ENCODE results near the gene ZNF620.

ZNF620 gene

DNA sequence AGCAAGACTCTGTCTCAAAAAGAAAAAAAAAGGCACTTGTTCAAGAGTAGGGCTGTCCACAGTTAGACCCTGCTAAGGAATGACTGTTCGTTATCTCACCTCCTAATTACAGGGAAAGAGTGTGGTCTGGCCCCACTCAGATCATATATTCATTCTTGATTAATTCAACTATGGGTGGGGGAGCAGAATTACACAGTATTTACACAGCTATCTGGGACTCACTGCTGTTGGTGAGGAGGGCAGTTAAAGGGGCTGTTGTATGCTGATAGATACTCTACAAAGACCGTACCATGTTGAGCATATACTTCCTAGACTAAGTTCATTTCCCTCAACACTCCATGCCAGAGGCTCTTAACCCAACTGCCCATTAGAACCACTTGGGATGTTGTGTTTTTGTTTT, 3.8 kb upstream of the ZNF620 start:
- Histone ChIP-seq H3K36me3 (ENCODE audit: control insufficient read depth in 2 of 2, insufficient read depth in 1 of 2, low read length in 2 of 2) (no peaks in the 10 kb centered on the region), H3K4me1 (ENCODE audit: control insufficient read depth, insufficient read depth, low read length) (no peaks in the 10 kb centered on the region), H3K27ac (ENCODE audit: extremely low read depth, low read depth, low read length) (no peak overlapping the region), H3K4me3 (ENCODE audit: low read depth, low read length) (no peak overlapping the region), H3K9me3 (ENCODE audit: control insufficient read depth, insufficient read depth, low read depth, low read length) (no peaks in the 10 kb centered on the region)
- ChIA-PET CTCF (interaction anchor here (0.7 kb wide), 1 partner anchor 174 kb away, joined by 3 read pairs; no protein-coding TSS in a partner anchor), POLR2A (interaction anchor here (0.7 kb wide), 1 partner anchor 118 kb away, joined by 3 read pairs; no protein-coding TSS in a partner anchor)
- TF ChIP-seq, protein P1, sequence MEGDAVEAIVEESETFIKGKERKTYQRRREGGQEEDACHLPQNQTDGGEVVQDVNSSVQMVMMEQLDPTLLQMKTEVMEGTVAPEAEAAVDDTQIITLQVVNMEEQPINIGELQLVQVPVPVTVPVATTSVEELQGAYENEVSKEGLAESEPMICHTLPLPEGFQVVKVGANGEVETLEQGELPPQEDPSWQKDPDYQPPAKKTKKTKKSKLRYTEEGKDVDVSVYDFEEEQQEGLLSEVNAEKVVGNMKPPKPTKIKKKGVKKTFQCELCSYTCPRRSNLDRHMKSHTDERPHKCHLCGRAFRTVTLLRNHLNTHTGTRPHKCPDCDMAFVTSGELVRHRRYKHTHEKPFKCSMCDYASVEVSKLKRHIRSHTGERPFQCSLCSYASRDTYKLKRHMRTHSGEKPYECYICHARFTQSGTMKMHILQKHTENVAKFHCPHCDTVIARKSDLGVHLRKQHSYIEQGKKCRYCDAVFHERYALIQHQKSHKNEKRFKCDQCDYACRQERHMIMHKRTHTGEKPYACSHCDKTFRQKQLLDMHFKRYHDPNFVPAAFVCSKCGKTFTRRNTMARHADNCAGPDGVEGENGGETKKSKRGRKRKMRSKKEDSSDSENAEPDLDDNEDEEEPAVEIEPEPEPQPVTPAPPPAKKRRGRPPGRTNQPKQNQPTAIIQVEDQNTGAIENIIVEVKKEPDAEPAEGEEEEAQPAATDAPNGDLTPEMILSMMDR (tag by site-specific recombination; IDR thresholded peaks at IDR 0.05) = no peak
- TF ChIP-seq ZNF48 (tag by site-specific recombination; IDR thresholded peaks at IDR 0.05) (no peak), YY1 (tag by site-specific recombination; IDR thresholded peaks at IDR 0.05) (no peak), ZFHX2 (tag by site-specific recombination; conservative IDR thresholded peaks at IDR 0.05) (no peak), EGR2 (tag by site-specific recombination; IDR thresholded peaks at IDR 0.05; ENCODE audit: low read depth) (no peak), KLF10 (tag by site-specific recombination; IDR thresholded peaks at IDR 0.05) (no peak), GLI2 (tag by site-specific recombination; IDR thresholded peaks at IDR 0.05; ENCODE audit: borderline replicate concordance, low read depth) (no peak), KLF8 (tag by site-specific recombination; IDR thresholded peaks at IDR 0.05) (no peak), GLI4 (tag by site-specific recombination; IDR thresholded peaks at IDR 0.05) (no peak), ZNF747 (tag by site-specific recombination; IDR thresholded peaks at IDR 0.05) (no peak), ZNF214 (tag by site-specific recombination; IDR thresholded peaks at IDR 0.05; ENCODE audit: borderline replicate concordance) (no peak), KLF1 (tag by site-specific recombination; IDR thresholded peaks at IDR 0.05) (no peak)
- TF ChIP-seq, protein P2, sequence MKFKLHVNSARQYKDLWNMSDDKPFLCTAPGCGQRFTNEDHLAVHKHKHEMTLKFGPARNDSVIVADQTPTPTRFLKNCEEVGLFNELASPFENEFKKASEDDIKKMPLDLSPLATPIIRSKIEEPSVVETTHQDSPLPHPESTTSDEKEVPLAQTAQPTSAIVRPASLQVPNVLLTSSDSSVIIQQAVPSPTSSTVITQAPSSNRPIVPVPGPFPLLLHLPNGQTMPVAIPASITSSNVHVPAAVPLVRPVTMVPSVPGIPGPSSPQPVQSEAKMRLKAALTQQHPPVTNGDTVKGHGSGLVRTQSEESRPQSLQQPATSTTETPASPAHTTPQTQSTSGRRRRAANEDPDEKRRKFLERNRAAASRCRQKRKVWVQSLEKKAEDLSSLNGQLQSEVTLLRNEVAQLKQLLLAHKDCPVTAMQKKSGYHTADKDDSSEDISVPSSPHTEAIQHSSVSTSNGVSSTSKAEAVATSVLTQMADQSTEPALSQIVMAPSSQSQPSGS (tag by site-specific recombination; IDR thresholded peaks at IDR 0.05; ENCODE audit: low read depth) = no peak
- TF ChIP-seq, protein P3, sequence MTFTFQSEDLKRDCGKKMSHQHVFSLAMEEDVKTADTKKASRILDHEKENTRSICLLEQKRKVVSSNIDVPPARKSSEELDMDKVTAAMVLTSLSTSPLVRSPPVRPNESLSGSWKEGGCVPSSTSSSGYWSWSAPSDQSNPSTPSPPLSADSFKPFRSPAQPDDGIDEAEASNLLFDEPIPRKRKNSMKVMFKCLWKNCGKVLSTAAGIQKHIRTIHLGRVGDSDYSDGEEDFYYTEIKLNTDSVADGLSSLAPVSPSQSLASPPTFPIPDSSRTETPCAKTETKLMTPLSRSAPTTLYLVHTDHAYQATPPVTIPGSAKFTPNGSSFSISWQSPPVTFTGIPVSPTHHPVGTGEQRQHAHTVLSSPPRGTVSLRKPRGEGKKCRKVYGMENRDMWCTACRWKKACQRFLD (tag by site-specific recombination; IDR thresholded peaks at IDR 0.05) = no peak
- TF ChIP-seq, protein P4, sequence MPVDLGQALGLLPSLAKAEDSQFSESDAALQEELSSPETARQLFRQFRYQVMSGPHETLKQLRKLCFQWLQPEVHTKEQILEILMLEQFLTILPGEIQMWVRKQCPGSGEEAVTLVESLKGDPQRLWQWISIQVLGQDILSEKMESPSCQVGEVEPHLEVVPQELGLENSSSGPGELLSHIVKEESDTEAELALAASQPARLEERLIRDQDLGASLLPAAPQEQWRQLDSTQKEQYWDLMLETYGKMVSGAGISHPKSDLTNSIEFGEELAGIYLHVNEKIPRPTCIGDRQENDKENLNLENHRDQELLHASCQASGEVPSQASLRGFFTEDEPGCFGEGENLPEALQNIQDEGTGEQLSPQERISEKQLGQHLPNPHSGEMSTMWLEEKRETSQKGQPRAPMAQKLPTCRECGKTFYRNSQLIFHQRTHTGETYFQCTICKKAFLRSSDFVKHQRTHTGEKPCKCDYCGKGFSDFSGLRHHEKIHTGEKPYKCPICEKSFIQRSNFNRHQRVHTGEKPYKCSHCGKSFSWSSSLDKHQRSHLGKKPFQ (tag by site-specific recombination; IDR thresholded peaks at IDR 0.05) = no peak
- TF ChIP-seq, protein P5, sequence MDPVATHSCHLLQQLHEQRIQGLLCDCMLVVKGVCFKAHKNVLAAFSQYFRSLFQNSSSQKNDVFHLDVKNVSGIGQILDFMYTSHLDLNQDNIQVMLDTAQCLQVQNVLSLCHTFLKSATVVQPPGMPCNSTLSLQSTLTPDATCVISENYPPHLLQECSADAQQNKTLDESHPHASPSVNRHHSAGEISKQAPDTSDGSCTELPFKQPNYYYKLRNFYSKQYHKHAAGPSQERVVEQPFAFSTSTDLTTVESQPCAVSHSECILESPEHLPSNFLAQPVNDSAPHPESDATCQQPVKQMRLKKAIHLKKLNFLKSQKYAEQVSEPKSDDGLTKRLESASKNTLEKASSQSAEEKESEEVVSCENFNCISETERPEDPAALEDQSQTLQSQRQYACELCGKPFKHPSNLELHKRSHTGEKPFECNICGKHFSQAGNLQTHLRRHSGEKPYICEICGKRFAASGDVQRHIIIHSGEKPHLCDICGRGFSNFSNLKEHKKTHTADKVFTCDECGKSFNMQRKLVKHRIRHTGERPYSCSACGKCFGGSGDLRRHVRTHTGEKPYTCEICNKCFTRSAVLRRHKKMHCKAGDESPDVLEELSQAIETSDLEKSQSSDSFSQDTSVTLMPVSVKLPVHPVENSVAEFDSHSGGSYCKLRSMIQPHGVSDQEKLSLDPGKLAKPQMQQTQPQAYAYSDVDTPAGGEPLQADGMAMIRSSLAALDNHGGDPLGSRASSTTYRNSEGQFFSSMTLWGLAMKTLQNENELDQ (tag by site-specific recombination; IDR thresholded peaks at IDR 0.05; ENCODE audit: low read depth) = no peak

Measured in HEK293 (cell line).